IMR-90 (cell line): ENCODE data around the gene BDKRB1.

Experiments used
- CEBPB ChIP-seq: IDR thresholded peaks from 2 replicates; pipeline ENCODE4 v1.6.1; 2012; ENCODE audit warnings: low read depth, low read length, improper control_type of control experiment
- CTCF ChIP-seq: conservative IDR thresholded peaks from 2 replicates; pipeline ENCODE4 v1.5.1; 2012; ENCODE audit warnings: mild to moderate bottlenecking, low read depth, low read length, improper control_type of control experiment
- ELK1 ChIP-seq: fragments of 150-350 bp; IDR thresholded peaks from 2 replicates; pipeline ENCODE4 v1.6.1; 2016; ENCODE audit warnings: low read depth, mild to moderate bottlenecking, low read length, moderate library complexity, borderline replicate concordance
- MXI1 ChIP-seq: IDR thresholded peaks from 2 replicates; pipeline ENCODE4 v1.6.1; 2012; ENCODE audit warnings: low read depth, mild to moderate bottlenecking, low read length, moderate library complexity, borderline replicate concordance
- POLR2A ChIP-seq: IDR thresholded peaks from 2 replicates; pipeline ENCODE4 v1.6.1; 2012; ENCODE audit warnings: mild to moderate bottlenecking, low read depth, low read length
- RAD21 ChIP-seq: IDR thresholded peaks from 2 replicates; pipeline ENCODE4 v1.6.1; 2012; ENCODE audit warnings: low read length, improper control_type of control experiment
- RFX5 ChIP-seq: IDR thresholded peaks from 2 replicates; pipeline ENCODE4 v1.8.0; 2012; ENCODE audit warnings: low read depth, mild to moderate bottlenecking, low read length, moderate library complexity

- no peak for TF ChIP-seq CTCF
- no peak for TF ChIP-seq ELK1
- TF ChIP-seq RAD21: no peak
- no peak for TF ChIP-seq MXI1
- no peak for TF ChIP-seq RFX5
- no peak for TF ChIP-seq POLR2A
- no peak for TF ChIP-seq CEBPB
These were observed 43.9 kb upstream of the BDKRB1 start for GRCh38 chr14:96212140-96212539.
